BE2C (cell line): Measurements from ENCODE around the gene GNL1.
"Not testable (repeated sequence)": the region's sequence is repeated elsewhere in the genome, so short reads cannot be mapped to it uniquely, and the experiment has no call there.

Experiments used
- DNase-seq: peaks from one replicate; pipeline ENCODE4 v3.0.0-alpha.2; 2020
- H3K27me3 ChIP-seq: fragments of 250-450 bp; sonication (Bioruptor Pico); 2 replicates; pipeline ENCODE4 v1.5.1; 2020; ENCODE audit warnings: mild to moderate bottlenecking
- H3K36me3 ChIP-seq: fragments of 250-450 bp; sonication (Bioruptor Pico); 2 replicates; pipeline ENCODE4 v1.5.1; 2020; ENCODE audit warnings: mild to moderate bottlenecking
- H3K4me1 ChIP-seq: fragments of 250-450 bp; sonication (Bioruptor Pico); 2 replicates; pipeline ENCODE4 v1.5.1; 2020
- H3K4me3 ChIP-seq: 2 replicates; pipeline ENCODE4 v1.5.1; 2011; ENCODE audit warnings: low read depth, low read length
- H3K9me3 ChIP-seq: fragments of 250-450 bp; sonication (Bioruptor Pico); 2 replicates; pipeline ENCODE4 v1.5.1; 2020
- CTCF ChIP-seq: IDR thresholded peaks from 2 replicates; pipeline ENCODE4 v1.5.1; 2012; ENCODE audit warnings: mild to moderate bottlenecking, low read depth, low read length

The GNL1 gene

GRCh38 chr6:30599625-30600324, 43.5 kb upstream of the GNL1 start:
- H3K4me3 ChIP-seq, result no peak overlapping the region
- H3K4me1 ChIP-seq, result no peaks in the 10 kb centered on the region
- H3K27me3 ChIP-seq, result no peaks in the 10 kb centered on the region
- no peak for TF ChIP-seq CTCF
- H3K9me3 ChIP-seq, result no peaks in the 10 kb centered on the region
- peaks cover 51% of the 10 kb centered on the region for H3K36me3 ChIP-seq
- no peak for DNase-seq

- no peak for TF ChIP-seq CTCF
- H3K9me3 ChIP-seq, result no peaks in the 10 kb centered on the region
- DNase-seq, result no peak
- peaks cover 50% of the 10 kb centered on the region for H3K36me3 ChIP-seq
- no peak overlapping the region for H3K4me3 ChIP-seq
- H3K27me3 ChIP-seq, result no peaks in the 10 kb centered on the region
- H3K4me1 ChIP-seq, result no peaks in the 10 kb centered on the region
Measured at GRCh38 chr6:30598912-30599624, 42.8 kb upstream of the GNL1 start.

GRCh38 chr6:30597315-30598144, 41.2 kb upstream of the GNL1 start:
- H3K9me3 ChIP-seq, H3K4me3 ChIP-seq, H3K4me1 ChIP-seq, H3K27me3 ChIP-seq: not testable (repeated sequence)
- peak; percentile 82 for TF ChIP-seq CTCF
- peaks cover 47% of the 10 kb centered on the region for H3K36me3 ChIP-seq
- peak; percentile 87 for DNase-seq

GRCh38 chr6:30592287-30592686, 36.0 kb upstream of the GNL1 start:
- no peak for DNase-seq
- no peak for TF ChIP-seq CTCF
- Histone ChIP-seq H3K4me1 (no peaks in the 10 kb centered on the region), H3K27me3 (no peaks in the 10 kb centered on the region), H3K36me3 (peaks cover 71% of the 10 kb centered on the region), H3K4me3 (no peak overlapping the region), H3K9me3 (no peaks in the 10 kb centered on the region)

GRCh38 chr6:30591008-30591407, 34.7 kb upstream of the GNL1 start:
- H3K4me3 ChIP-seq, result no peak overlapping the region
- no peak for TF ChIP-seq CTCF
- H3K9me3 ChIP-seq, result no peaks in the 10 kb centered on the region
- no peaks in the 10 kb centered on the region for H3K4me1 ChIP-seq
- no peaks in the 10 kb centered on the region for H3K27me3 ChIP-seq
- DNase-seq, result no peak
- H3K36me3 ChIP-seq, result peaks cover 78% of the 10 kb centered on the region
